Muscle of leg (tissue), 16 donors: ENCODE results near the gene ZNF747. TPM values are rescaled to one million over a fixed set of nuclear protein-coding genes. Genes with fewer than 3 reads are reported as not detected.
A peak's percentile ranks its signal among the peaks of the same experiment; 100 is the strongest.

Experiments used
- DNase-seq: peaks from one replicate; pipeline ENCODE4 v3.0.0; 2013
- H3K27ac ChIP-seq: one replicate; pipeline ENCODE4 v1.5.1; 2013; ENCODE audit warnings: mild to moderate bottlenecking, low read length, control low read depth
- H3K27me3 ChIP-seq: one replicate; pipeline ENCODE4 v1.6.1; 2013; ENCODE audit warnings: low read length; ENCODE audit not compliant: control insufficient read depth, insufficient read depth
- H3K36me3 ChIP-seq: one replicate; pipeline ENCODE4 v1.6.1; 2013; ENCODE audit warnings: low read length; ENCODE audit not compliant: control insufficient read depth, insufficient read depth
- H3K4me1 ChIP-seq: one replicate; pipeline ENCODE4 v1.6.1; 2013; ENCODE audit warnings: low read length; ENCODE audit not compliant: control insufficient read depth, insufficient read depth
- H3K4me3 ChIP-seq: one replicate; pipeline ENCODE4 v1.5.1; 2013; ENCODE audit warnings: low read length, control low read depth
- H3K9me3 ChIP-seq: replicated peaks from 2 replicates; pipeline ENCODE4 v1.6.1; 2013; ENCODE audit warnings: low read depth, low read length; ENCODE audit not compliant: control insufficient read depth
- WGBS: methylation state at CpG from one replicate; pipeline ENCODE4 v1.1.5; 2013; ENCODE audit warnings: missing lambda C conversion rate; ENCODE audit not compliant: insufficient coverage; 5-methylcytosine and 5-hydroxymethylcytosine counted together
- long read RNA-seq, 11 donors: transcript quantifications; one replicate each; lab custom pipeline, GENCODE V29; 2026
- polyA plus RNA-seq, 8 donors: library from polyadenylated mRNA; unstranded; fragments of 120-200 nt; gene quantifications; one replicate each; pipeline versions ENCODE4 v1.2.1 to v1.2.3, GENCODE V29; 2013; ENCODE audit warnings: inconsistent platforms in 1 of 8, low replicate concordance in 1 of 8; ENCODE audit not compliant: insufficient read length in 8 of 8, insufficient read depth in 1 of 8
- total RNA-seq: library from RNA; stranded (reverse); fragments of 120-200 nt; gene quantifications from one replicate; pipeline ENCODE4 v1.2.4, GENCODE V29; 2013

ZNF747 gene
- total RNA-seq (8.2 TPM), polyA plus RNA-seq (1 to 10 TPM; 5.9 to 7.8 (median 7.2) TPM)
- long read RNA-seq, donor 1 = 0 reads
- long read RNA-seq, donor 2, partial matches to known transcripts = 0 of 1 reads
- long read RNA-seq, donor 2, other reads (novel, unspliced or antisense) = 0 of 1 reads
- long read RNA-seq, donor 3, partial matches to known transcripts = 0 of 3 reads
- long read RNA-seq, donor 3, other reads (novel, unspliced or antisense) = 0 of 3 reads
- long read RNA-seq, donor 4, partial matches to known transcripts = 0 of 1 reads
- long read RNA-seq, donor 4, other reads (novel, unspliced or antisense) = 0 of 1 reads
- long read RNA-seq, donor 5, partial matches to known transcripts = 0 of 1 reads
- long read RNA-seq, donor 5, other reads (novel, unspliced or antisense) = 0 of 1 reads
- long read RNA-seq, donor 6, partial matches to known transcripts = 0 of 2 reads
- long read RNA-seq, donor 6, other reads (novel, unspliced or antisense) = 0 of 2 reads
- long read RNA-seq, donor 7, partial matches to known transcripts = 0 of 2 reads
- long read RNA-seq, donor 7, other reads (novel, unspliced or antisense) = 0 of 2 reads
- long read RNA-seq, donor 8, partial matches to known transcripts = 0 of 1 reads
- long read RNA-seq, donor 8, other reads (novel, unspliced or antisense) = 0 of 1 reads
- long read RNA-seq, donor 9, partial matches to known transcripts = 0 of 1 reads
- long read RNA-seq, donor 9, other reads (novel, unspliced or antisense) = 0 of 1 reads
- long read RNA-seq, donor 10, partial matches to known transcripts = 0 of 3 reads
- long read RNA-seq, donor 10, other reads (novel, unspliced or antisense) = 0 of 3 reads
- long read RNA-seq, donor 11, partial matches to known transcripts = 0 of 1 reads
- long read RNA-seq, donor 11, other reads (novel, unspliced or antisense) = 0 of 1 reads

DNA sequence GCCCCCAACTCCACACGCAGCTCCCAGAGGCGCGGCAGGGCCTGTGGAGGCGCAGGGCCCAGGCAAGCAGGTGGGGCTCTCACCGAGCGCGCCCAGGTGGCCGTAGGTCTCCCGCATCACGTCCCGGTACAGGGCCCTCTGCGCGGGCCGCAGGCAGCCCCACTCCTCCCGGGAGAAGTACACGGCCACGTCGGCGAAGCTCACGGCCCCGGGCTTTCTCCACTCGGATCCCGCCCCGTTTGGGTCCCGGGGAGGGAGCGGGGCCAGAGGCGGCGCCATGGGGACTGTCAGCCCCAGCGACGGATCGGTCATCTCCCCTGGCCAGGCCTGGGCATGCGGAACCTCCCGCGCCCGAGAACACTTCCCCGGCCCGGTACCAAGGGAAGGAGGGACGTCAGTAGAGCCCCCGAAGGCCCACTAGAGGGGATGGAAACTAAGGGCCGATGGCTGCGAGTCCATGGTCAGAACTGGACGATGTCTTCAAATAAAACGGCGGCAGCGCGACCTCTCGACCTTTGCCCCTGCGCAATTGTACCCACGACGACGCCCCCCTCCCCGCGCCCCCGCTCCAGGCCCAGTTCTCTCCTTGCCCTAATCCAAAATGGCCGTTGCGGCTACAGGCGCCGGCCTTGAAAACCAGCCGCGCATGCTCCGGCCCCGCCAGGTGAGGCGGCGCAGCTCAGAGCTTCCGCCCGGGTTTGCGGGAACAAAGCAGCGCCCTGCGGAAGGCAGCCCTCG, at the start of gene ZNF747:
ZNF747 (minus strand) TSS at position 491 of the 738 bp plus-strand sequence; CDS start at position 312, 179 bp downstream.
- Histone ChIP-seq H3K4me3 (peak within 1 kb of the TSS; percentile 93), H3K9me3 (no peaks in the 10 kb centered on the region), H3K36me3 (peaks cover 31% of the 10 kb centered on the region), H3K27ac (peak within 1 kb of the TSS; percentile 98), H3K4me1 (peaks cover 21% of the 10 kb centered on the region), H3K27me3 (no peaks in the 10 kb centered on the region)
- WGBS = under 1% methylated on average over 70 of the region's 70 CpGs
- peak; percentile 98 for DNase-seq

DNA sequence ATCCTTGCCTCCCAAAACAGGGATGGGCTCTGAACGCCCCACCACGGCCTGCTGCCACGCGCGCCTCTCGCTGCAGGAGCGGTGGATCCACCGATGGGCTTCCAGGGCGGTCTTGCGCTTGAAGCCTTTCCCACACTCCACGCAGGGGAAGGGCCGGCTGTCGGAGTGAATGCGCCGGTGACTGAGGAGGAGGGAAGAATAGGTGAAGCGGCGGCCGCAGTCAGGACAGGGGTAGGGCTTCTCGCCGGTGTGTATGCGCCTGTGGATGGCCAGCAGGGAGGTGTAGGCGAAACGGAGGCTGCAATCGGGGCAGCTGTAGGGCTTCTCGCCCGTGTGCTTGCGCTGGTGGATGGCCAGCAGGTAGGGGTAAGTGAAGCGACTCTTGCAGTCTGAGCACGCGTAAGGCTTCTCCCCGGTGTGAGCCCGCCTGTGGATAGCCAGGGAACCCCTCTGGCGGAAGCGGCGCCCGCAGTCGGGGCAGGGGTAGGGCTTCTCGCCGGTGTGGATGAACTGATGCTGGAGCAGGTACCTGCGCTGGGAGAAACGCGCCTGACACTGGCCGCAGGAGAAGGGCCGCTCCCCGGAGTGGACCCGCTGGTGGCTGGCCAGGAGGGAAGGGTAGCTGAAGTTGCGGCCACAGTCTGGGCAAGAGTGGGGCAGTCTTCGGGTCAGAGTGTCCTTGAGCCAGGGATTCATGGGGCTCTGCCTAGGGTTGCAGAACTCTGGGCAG, 48.1 kb upstream of the ZNF747 start:
- Histone ChIP-seq H3K9me3 (no peaks in the 10 kb centered on the region), H3K4me3 (no peak overlapping the region), H3K4me1 (peaks cover 8% of the 10 kb centered on the region), H3K27ac (no peak overlapping the region), H3K27me3 (no peaks in the 10 kb centered on the region), H3K36me3 (peaks cover 47% of the 10 kb centered on the region)
- no peak for DNase-seq
- 96% methylated on average over 45 of the region's 48 CpGs for WGBS

DNA sequence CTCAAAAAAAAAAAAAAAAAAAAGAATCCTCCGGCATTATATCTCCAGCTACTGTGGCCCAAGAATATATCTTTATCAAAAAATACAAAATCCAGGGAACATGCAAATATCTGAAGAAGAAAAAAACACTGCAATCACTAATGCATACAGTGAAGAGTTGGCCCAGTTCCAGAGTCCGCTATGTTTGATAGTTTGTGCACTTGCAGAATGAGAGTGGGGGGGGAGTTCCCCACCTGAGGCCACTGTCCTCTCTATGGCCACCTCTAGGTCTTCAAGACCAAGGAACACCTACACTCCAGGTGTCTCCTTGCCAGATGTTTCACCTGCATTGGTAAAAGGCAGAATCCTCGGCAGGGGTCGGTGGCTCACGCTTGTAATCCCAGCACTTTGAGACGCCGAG, 46.8 kb upstream of the ZNF747 start:
- Histone ChIP-seq H3K27me3 (no peaks in the 10 kb centered on the region), H3K4me3 (no peak overlapping the region), H3K9me3 (no peaks in the 10 kb centered on the region), H3K36me3 (peaks cover 47% of the 10 kb centered on the region), H3K27ac (no peak overlapping the region), H3K4me1 (peaks cover 8% of the 10 kb centered on the region)
- no peak for DNase-seq
- 96% methylated on average over 4 of the region's 7 CpGs for WGBS

DNA sequence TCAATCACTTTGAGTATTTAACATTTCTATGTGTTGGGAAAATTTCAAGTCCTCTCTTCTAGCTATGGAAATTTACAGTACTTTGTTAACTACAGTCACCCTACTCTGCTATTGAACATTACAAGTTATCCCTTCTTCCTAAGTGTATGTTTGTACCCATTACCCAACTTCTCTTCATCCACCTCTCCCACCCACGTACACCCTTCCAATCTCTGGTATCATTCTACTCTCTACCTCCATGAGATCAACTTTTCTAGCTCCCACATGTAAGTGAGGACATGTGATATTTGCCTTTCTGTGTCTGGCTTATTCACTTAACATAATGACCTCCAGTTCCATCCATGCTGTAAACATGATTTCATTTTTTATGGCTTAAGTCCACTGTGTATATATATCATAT, 40.0 kb upstream of the ZNF747 start:
- Histone ChIP-seq H3K27me3 (no peaks in the 10 kb centered on the region), H3K36me3 (peaks cover 19% of the 10 kb centered on the region), H3K9me3 (no peaks in the 10 kb centered on the region), H3K4me1 (peaks cover 23% of the 10 kb centered on the region), H3K27ac (no peak overlapping the region), H3K4me3 (no peak overlapping the region)
- DNase-seq = no peak
- no CpG with 5 or more reads among the region's 1 CpG for WGBS

DNA sequence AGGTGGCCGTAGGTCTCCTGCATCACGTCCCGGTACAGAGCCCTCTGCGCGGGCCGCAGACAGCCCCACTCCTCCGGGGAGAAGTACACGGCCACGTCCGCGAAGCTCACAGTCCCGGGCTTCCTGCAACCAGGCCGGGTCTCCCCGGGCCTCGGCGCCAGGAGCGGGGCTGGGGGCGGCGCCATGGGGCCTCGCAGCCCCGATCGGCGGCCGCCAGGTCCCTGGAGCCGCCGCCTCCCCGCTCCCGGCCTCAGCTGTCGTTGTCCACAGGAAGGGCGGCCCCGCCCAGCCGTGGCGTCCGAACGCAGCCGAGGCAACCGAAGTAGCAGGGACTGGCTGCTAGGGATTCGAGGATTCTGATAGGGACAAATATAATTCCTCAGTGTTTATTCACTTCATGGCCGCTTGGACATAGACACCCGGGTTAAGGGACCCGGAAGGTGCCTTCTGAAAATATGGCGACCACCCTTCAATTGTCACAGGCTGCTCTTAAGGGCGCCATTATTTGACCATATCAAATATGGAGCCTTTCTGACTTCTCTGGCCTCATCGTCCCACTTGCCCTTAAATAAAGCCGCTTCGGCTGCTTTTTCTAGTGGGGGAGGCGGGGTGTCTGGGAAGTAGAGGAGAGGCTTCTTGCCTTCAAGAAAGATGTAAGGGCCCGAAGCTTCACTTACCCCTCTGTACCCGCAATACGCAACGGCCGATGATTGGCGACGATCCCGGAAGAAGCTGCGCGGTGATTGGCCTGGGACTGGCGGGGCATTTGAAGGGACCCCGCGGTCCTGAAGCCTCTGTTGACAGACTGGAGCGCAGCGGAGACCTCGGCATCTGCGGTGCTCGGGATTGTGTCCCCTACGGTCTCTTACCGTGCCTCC, 37.0 kb upstream of the ZNF747 start, which contains the start of gene ZNF688:
ZNF688 (minus strand) TSS at position 270 of the 878 bp plus-strand sequence; CDS start at position 185, 85 bp downstream.
- H3K27me3 ChIP-seq = no peaks in the 10 kb centered on the region
- no peaks in the 10 kb centered on the region for H3K9me3 ChIP-seq
- peaks cover 9% of the 10 kb centered on the region for H3K36me3 ChIP-seq
- under 1% methylated on average over 60 of the region's 67 CpGs for WGBS
- peak within 1 kb of the TSS; percentile 82 for H3K4me3 ChIP-seq
- peaks cover 23% of the 10 kb centered on the region for H3K4me1 ChIP-seq
- peak; percentile 100 for DNase-seq
- peak within 1 kb of the TSS; percentile 99 for H3K27ac ChIP-seq

DNA sequence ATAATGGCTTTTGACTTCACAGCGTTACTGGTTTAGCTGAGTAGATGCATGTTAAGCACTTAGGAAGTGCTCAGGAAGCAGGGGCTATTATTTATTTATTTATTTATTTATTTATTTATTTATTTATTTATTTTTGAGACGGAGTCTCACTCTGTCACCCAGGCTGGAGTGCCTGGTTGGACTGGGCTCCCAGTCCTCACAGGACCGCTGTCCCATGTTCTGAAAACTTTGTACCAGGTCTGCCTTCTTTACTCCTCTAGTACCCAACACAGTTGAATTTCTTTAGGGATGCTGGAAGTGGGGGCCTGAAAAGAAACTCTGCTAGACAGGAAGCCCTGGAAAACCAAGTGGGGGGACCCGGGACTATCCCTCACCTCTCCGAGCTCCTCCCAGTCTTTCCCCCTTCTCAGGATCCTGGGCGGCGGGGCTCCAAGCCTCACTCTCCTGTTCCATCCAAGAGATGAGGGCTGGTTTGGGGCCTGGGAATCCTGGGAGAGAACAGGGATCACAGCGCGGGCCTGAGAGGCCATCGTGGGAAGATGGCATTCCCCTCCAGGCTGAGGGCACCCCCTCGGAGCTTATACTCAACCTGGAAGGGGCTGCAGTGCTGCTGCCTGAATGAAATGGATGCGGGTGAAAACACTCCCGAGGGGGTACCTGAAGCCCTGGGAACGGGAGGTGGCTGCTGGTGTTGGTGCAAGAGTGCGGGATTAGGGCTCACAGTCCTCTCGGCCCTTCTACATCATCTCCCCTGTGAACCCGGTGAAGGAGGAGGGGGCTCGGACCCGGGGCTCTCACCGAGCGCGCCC, 36.2 kb upstream of the ZNF747 start:
- no peaks in the 10 kb centered on the region for H3K27me3 ChIP-seq
- DNase-seq = peak; percentile 72
- peaks cover 23% of the 10 kb centered on the region for H3K4me1 ChIP-seq
- no peaks in the 10 kb centered on the region for H3K9me3 ChIP-seq
- 0% methylated on average over 5 of the region's 22 CpGs for WGBS
- peak overlapping the region; percentile 82 for H3K4me3 ChIP-seq
- H3K36me3 ChIP-seq = peaks cover 9% of the 10 kb centered on the region
- peak overlapping the region; percentile 99 for H3K27ac ChIP-seq

DNA sequence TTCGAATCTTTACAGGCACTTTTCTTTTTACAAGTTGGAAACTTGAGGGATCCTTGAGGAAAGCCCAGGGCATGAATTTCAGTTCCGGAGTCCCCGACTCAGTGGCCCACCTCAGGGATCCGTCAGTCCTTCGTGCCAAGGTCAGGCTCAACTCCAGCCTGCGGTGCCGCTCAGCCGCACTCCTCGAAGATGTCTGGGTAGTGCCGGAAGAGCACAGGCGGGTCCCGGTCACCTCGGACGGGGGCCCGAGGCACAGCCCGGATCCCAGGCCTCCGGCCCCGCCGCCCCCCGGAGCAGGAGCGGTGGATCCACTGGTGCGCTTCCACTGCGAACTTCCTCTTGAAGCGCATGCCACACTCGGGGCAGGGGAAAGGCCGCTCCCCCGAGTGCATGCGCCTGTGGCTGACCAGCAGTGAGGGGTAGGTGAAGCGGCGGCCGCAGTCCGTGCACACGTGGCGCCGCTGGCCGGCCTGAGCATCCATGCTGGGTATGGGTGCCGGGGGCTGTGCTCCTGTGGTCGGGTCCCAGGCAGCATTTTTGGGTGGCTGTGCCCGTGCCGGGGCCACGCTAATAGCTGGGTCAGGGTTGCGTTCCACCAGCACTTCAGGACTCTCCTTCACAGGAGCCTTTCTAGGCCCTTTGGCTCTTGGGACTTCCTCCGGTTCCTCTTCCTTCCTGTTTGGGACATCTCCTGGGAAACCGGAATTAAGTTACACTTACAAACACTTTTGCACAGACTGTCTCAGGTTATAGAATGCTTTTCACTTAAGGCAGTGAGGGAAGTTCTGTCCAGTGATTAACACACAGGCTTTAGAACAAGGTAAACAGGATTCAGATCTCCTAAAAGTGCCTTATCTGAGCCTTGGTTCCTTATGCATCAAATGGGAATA, 35.3 kb upstream of the ZNF747 start:
- Histone ChIP-seq H3K9me3 (no peaks in the 10 kb centered on the region), H3K36me3 (peaks cover 9% of the 10 kb centered on the region), H3K27me3 (no peaks in the 10 kb centered on the region), H3K4me3 (no peak overlapping the region), H3K27ac (peak overlapping the region; percentile 99), H3K4me1 (peaks cover 23% of the 10 kb centered on the region)
- no peak for DNase-seq
- WGBS = 86% methylated on average over 41 of the region's 44 CpGs
